GM23338 (cell line): ENCODE data around the gene WDR53. TPM values are rescaled to one million over a fixed set of nuclear protein-coding genes. Genes with fewer than 3 reads are reported as not detected.
A peak's percentile ranks its signal among the peaks of the same experiment; 100 is the strongest.
"Not testable (repeated sequence)": the region's sequence is repeated elsewhere in the genome, so short reads cannot be mapped to it uniquely, and the experiment has no call there.

ENCODE experiments used
- ATAC-seq: fragments of 200-7000 bp; cut with Tn5 transposase; 3 replicates; pipeline ENCODE4 v1.9.1; 2020
- DNase-seq: peaks from one replicate; pipeline ENCODE4 v3.0.0-alpha.2; 2015; ENCODE audit warnings: low spot score
- H2AFZ ChIP-seq: fragments of 200-600 bp; sonication (generic); 2 replicates; pipeline ENCODE4 v1.8.0; 2016; ENCODE audit warnings: antibody characterized with exemption, mild to moderate bottlenecking, moderate library complexity
- H3F3A ChIP-seq: fragments of 200-600 bp; sonication (generic); replicated peaks from 2 replicates; pipeline ENCODE4 v1.8.0; 2017; ENCODE audit warnings: antibody characterized with exemption, mixed run types, low read depth
- H3K27ac ChIP-seq: fragments of 200-600 bp; sonication (generic); 2 replicates; pipeline ENCODE4 v1.6.1; 2016; ENCODE audit warnings: low read depth
- H3K27me3 ChIP-seq: fragments of 200-600 bp; sonication (generic); 2 replicates; pipeline ENCODE4 v1.8.0; 2016; ENCODE audit warnings: mild to moderate bottlenecking, mixed run types, moderate library complexity; ENCODE audit not compliant: insufficient read depth
- H3K36me3 ChIP-seq: fragments of 200-600 bp; sonication (generic); 2 replicates; pipeline ENCODE4 v1.8.0; 2016; ENCODE audit warnings: mild to moderate bottlenecking; ENCODE audit not compliant: insufficient read depth
- H3K4me1 ChIP-seq: fragments of 200-600 bp; sonication (generic); 2 replicates; pipeline ENCODE4 v1.8.0; 2016; ENCODE audit warnings: mild to moderate bottlenecking, moderate library complexity; ENCODE audit not compliant: insufficient read depth
- H3K4me2 ChIP-seq: fragments of 200-600 bp; sonication (generic); 2 replicates; pipeline ENCODE4 v1.7.1; 2017; ENCODE audit warnings: mixed run types
- H3K4me3 ChIP-seq: fragments of 200-600 bp; sonication (generic); 2 replicates; pipeline ENCODE4 v1.6.1; 2016; ENCODE audit warnings: mixed run types
- H3K79me2 ChIP-seq: fragments of 200-600 bp; sonication (generic); replicated peaks from 2 replicates; pipeline ENCODE4 v1.8.0; 2017; ENCODE audit warnings: mild to moderate bottlenecking; ENCODE audit not compliant: insufficient read depth
- H3K9me2 ChIP-seq: fragments of 200-600 bp; sonication (generic); 2 replicates; pipeline ENCODE4 v1.8.0; 2017; ENCODE audit not compliant: insufficient read depth
- H4K20me1 ChIP-seq: fragments of 200-600 bp; sonication (generic); replicated peaks from 2 replicates; pipeline ENCODE4 v1.8.0; 2017; ENCODE audit warnings: mild to moderate bottlenecking; ENCODE audit not compliant: insufficient read depth
- H3K27ac Mint-ChIP-seq: 2 replicates; pipeline ENCODE4 v1.8.0; 2020; ENCODE audit warnings: inconsistent platforms, mild to moderate bottlenecking, moderate library complexity, mixed read lengths
- H3K27me3 Mint-ChIP-seq: 3 replicates; pipeline ENCODE4 v1.8.0; 2022; ENCODE audit warnings: low read depth, mild to moderate bottlenecking, moderate library complexity, mixed read lengths, inconsistent platforms; ENCODE audit not compliant: insufficient read depth, poor library complexity
- H3K36me3 Mint-ChIP-seq: 3 replicates; pipeline ENCODE4 v1.8.0; 2021; ENCODE audit warnings: low read depth, mild to moderate bottlenecking, inconsistent platforms, moderate library complexity, mixed read lengths
- H3K4me1 Mint-ChIP-seq: 3 replicates; pipeline ENCODE4 v1.8.0; 2020; ENCODE audit warnings: mild to moderate bottlenecking, inconsistent platforms, mixed read lengths
- H3K4me3 Mint-ChIP-seq: 3 replicates; pipeline ENCODE4 v1.8.0; 2021; ENCODE audit warnings: moderate library complexity, mild to moderate bottlenecking, inconsistent platforms, mixed read lengths
- H3K9me3 Mint-ChIP-seq: 3 replicates; pipeline ENCODE4 v1.8.0; 2020; ENCODE audit warnings: moderate library complexity, mild to moderate bottlenecking, inconsistent platforms, mixed read lengths
- CTCF ChIP-seq, 2 experiments: fragments of 200-600 bp in 1 of 2; sonication (generic) in 1 of 2; conservative IDR thresholded peaks; 2 replicates each; pipeline versions ENCODE4 v1.5.1 to v1.6.1; 2016 to 2017; ENCODE audit warnings: antibody characterized with exemption in 2 of 2, low read depth in 2 of 2, mild to moderate bottlenecking in 2 of 2, moderate library complexity in 1 of 2
- ETS1 ChIP-seq: IDR thresholded peaks from 2 replicates; pipeline ENCODE4 v1.6.1; 2016; ENCODE audit warnings: antibody characterized with exemption
- EZH2 ChIP-seq: fragments of 200-600 bp; sonication (generic); IDR thresholded peaks from one replicate; pipeline ENCODE4 v1.8.0; 2017; ENCODE audit warnings: antibody characterized with exemption, mild to moderate bottlenecking, low read depth; ENCODE audit not compliant: unreplicated experiment
- EZH2phosphoT487 ChIP-seq: fragments of 200-600 bp; sonication (generic); IDR thresholded peaks from one replicate; pipeline ENCODE4 v1.8.1; 2018; ENCODE audit warnings: antibody characterized with exemption; ENCODE audit not compliant: unreplicated experiment
- JUNB ChIP-seq: IDR thresholded peaks from one replicate; pipeline ENCODE4 v1.6.1; 2016; ENCODE audit warnings: antibody characterized with exemption; ENCODE audit not compliant: unreplicated experiment
- POLR2AphosphoS5 ChIP-seq: IDR thresholded peaks from 2 replicates; pipeline ENCODE4 v1.6.1; 2016; ENCODE audit warnings: antibody characterized with exemption, low read depth
- REST ChIP-seq: IDR thresholded peaks from one replicate; pipeline ENCODE4 v1.6.1; 2018; ENCODE audit warnings: antibody characterized with exemption; ENCODE audit not compliant: unreplicated experiment
- STAT1 ChIP-seq: IDR thresholded peaks from one replicate; pipeline ENCODE4 v1.6.1; 2016; ENCODE audit warnings: antibody characterized with exemption; ENCODE audit not compliant: unreplicated experiment
- ZNF114 ChIP-seq: fragments of 250-450 bp; sonication (Bioruptor Pico); IDR thresholded peaks from 2 replicates; pipeline ENCODE4 v1.5.0; 2020; ENCODE audit warnings: mild to moderate bottlenecking, moderate library complexity
- ZNF331 ChIP-seq: fragments of 250-450 bp; sonication (Bioruptor Pico); IDR thresholded peaks from 2 replicates; pipeline ENCODE4 v1.5.0; 2020; ENCODE audit warnings: low read depth, mild to moderate bottlenecking, moderate library complexity
- polyA plus RNA-seq: library from polyadenylated mRNA; unstranded; fragments of >200 nt; fragmentation: Nextera tagmentation; extraction: Ambion mirVana; gene quantifications from 2 replicates; pipeline ENCODE4 v1.2.1, GENCODE V29; 2016
- total RNA-seq: library from RNA; depleted of rRNA; stranded (reverse); fragments of >200 nt; shearing (Covaris generic); gene quantifications from 2 replicates; pipeline ENCODE4 v1.2.3, GENCODE V29; 2014

The WDR53 gene
- total and polyA plus RNA-seq, 2 experiments from 2014 or later, result 6.8 to 29.7 TPM

GRCh38 chr3:196617256-196617655 lies 48.9 kb upstream of the WDR53 start:
- Mint-ChIP-seq H3K4me1 (peaks cover 21% of the 10 kb centered on the region), H3K27me3 (peaks cover 7% of the 10 kb centered on the region)

GRCh38 chr3:196615234-196615633 lies 46.9 kb upstream of the WDR53 start:
- peaks cover 19% of the 10 kb centered on the region for H3K4me1 Mint-ChIP-seq
- not testable (repeated sequence) for H3K9me3 Mint-ChIP-seq, H3K27ac Mint-ChIP-seq, ATAC-seq, H3K27me3 Mint-ChIP-seq, H3K36me3 ChIP-seq, H3K4me3 Mint-ChIP-seq, H3K27ac ChIP-seq, H3K4me3 ChIP-seq, H3K36me3 Mint-ChIP-seq, H2AFZ ChIP-seq, H3K79me2 ChIP-seq, H3K27me3 ChIP-seq, H3K9me2 ChIP-seq, H3F3A ChIP-seq, H3K4me2 ChIP-seq, H4K20me1 ChIP-seq, DNase-seq
- H3K4me1 ChIP-seq, result peaks cover 12% of the 10 kb centered on the region

More at GRCh38 chr3:196617256-196617655, 48.9 kb upstream of the WDR53 start:
- no peaks in the 10 kb centered on the region for H3K27me3 ChIP-seq
- ATAC-seq (no peak), DNase-seq (no peak)
- no peaks in the 10 kb centered on the region for H3K36me3 ChIP-seq
- H3F3A ChIP-seq, result 0 out of 2 replicates have a peak, but pooled peaks cover 7% of the 10 kb centered on the region
- no peaks in the 10 kb centered on the region for H3K9me2 ChIP-seq
- no peaks in the 10 kb centered on the region for H3K9me3 Mint-ChIP-seq
- H3K27ac Mint-ChIP-seq, result no peak overlapping the region
- H3K27ac ChIP-seq, result no peak overlapping the region
- H2AFZ ChIP-seq, result peak overlapping the region; percentile 8; the same call in 1 of the 2 replicates
- no peaks in the 10 kb centered on the region for H3K79me2 ChIP-seq
- TF ChIP-seq ZNF331, result no peak
- no peak for TF ChIP-seq POLR2AphosphoS5
- no peak for TF ChIP-seq CTCF (conservative IDR thresholded peaks at IDR 0.05; ENCODE audit: low read depth in 2 of 2)
- no peak for TF ChIP-seq ZNF114 (CRISPR knock-in tag)
- no peak for TF ChIP-seq EZH2phosphoT487
- no peak for TF ChIP-seq STAT1
- TF ChIP-seq ETS1, result no peak
- TF ChIP-seq JUNB, result no peak
- no peak for TF ChIP-seq EZH2
- TF ChIP-seq REST, result no peak
- no peak overlapping the region for H3K4me2 ChIP-seq
- H4K20me1 ChIP-seq, result no peaks in the 10 kb centered on the region
- H3K36me3 Mint-ChIP-seq, result no peaks in the 10 kb centered on the region
- no peak overlapping the region for H3K4me3 Mint-ChIP-seq
- H3K4me3 ChIP-seq, result no peak overlapping the region
- peaks cover 17% of the 10 kb centered on the region for H3K4me1 ChIP-seq
